HepG2 (cell line): ENCODE measurements around the gene RNASE4. TPM values are rescaled to one million over a fixed set of nuclear protein-coding genes. Genes with fewer than 3 reads are reported as not detected.

Experiments used
- AHR ChIP-seq: IDR thresholded peaks from 2 replicates; pipeline ENCODE4 v1.6.1; 2018; ENCODE audit warnings: missing genetic modification reagents, missing compliant biosample characterization
- FOXA3 ChIP-seq: IDR thresholded peaks from 2 replicates; pipeline ENCODE4 v1.6.1; 2016; ENCODE audit warnings: missing genetic modification reagents, missing compliant biosample characterization
- HOXA3 ChIP-seq: sonication (generic); formaldehyde crosslinking; IDR thresholded peaks from 2 replicates; pipeline ENCODE4 v1.5.0; 2020; ENCODE audit warnings: missing genetic modification reagents
- PHF5A ChIP-seq: IDR thresholded peaks from one replicate; pipeline ENCODE4 v1.6.1; 2018; ENCODE audit warnings: low read depth, missing genetic modification reagents; ENCODE audit not compliant: unreplicated experiment
- SRF ChIP-seq: IDR thresholded peaks from 2 replicates; pipeline ENCODE4 v1.6.1; 2011; ENCODE audit warnings: mild to moderate bottlenecking, low read depth, low read length, moderate library complexity
- TARDBP ChIP-seq: sonication (generic); formaldehyde crosslinking; IDR thresholded peaks from 2 replicates; pipeline ENCODE4 v1.8.0; 2022; ENCODE audit warnings: mild to moderate bottlenecking, missing genetic modification reagents
- ZFP37 ChIP-seq: sonication (generic); formaldehyde crosslinking; IDR thresholded peaks from 2 replicates; pipeline ENCODE4 v1.4.0; 2020; ENCODE audit warnings: missing genetic modification reagents, borderline replicate concordance
- ZNF232 ChIP-seq: sonication (generic); formaldehyde crosslinking; IDR thresholded peaks from 2 replicates; pipeline ENCODE4 v1.4.0; 2020; ENCODE audit warnings: missing genetic modification reagents, borderline replicate concordance
- polyA plus RNA-seq, 8 experiments: library from polyadenylated mRNA; depleted of rRNA in 3 of 8; stranded (reverse) in 7 of 8; unstranded in 1 of 8; fragments of >200 nt; fragmentation: Illumina TruSeq in 4 of 8; extraction: Trizol in 4 of 8; gene quantifications; 2 replicates each; pipeline versions ENCODE4 v1.2.1 to v1.2.3, GENCODE V29; 2011 to 2016; ENCODE audit warnings: low read depth in 4 of 8, missing spikeins in 1 of 8, mixed read lengths in 1 of 8; ENCODE audit not compliant: insufficient read depth in 1 of 8
- total RNA-seq, 5 experiments: library from RNA; depleted of rRNA; stranded (reverse); fragments of >200 nt; fragmentation: Illumina TruSeq; extraction: Trizol; gene quantifications; 2 replicates each; pipeline ENCODE4 v1.2.3, GENCODE V29; 2016; ENCODE audit warnings: low read depth in 1 of 5
- TF ChIP-seq, protein P1 (sequence below): sonication (generic); formaldehyde crosslinking; IDR thresholded peaks from 2 replicates; pipeline ENCODE4 v1.4.0; 2020; ENCODE audit warnings: missing genetic modification reagents
- TF ChIP-seq, protein P2 (sequence below): sonication (generic); formaldehyde crosslinking; conservative IDR thresholded peaks from 2 replicates; pipeline ENCODE4 v1.4.0; 2020; ENCODE audit warnings: mild to moderate bottlenecking, missing genetic modification reagents, moderate library complexity
- TF ChIP-seq, protein P3 (sequence below): sonication (generic); IDR thresholded peaks from 2 replicates; pipeline ENCODE4 v1.6.1; 2016; ENCODE audit warnings: low read depth, borderline replicate concordance
- TF ChIP-seq, protein P4 (sequence below): IDR thresholded peaks from 2 replicates; pipeline ENCODE4 v1.6.1; 2016; ENCODE audit warnings: low read depth, missing genetic modification reagents, missing compliant biosample characterization

The RNASE4 gene
- total and polyA plus RNA-seq, 2 of the 13 experiments (the other 11 are each of a cell fraction or from before 2014, with no cell fraction given), result 109 to 983 TPM

DNA sequence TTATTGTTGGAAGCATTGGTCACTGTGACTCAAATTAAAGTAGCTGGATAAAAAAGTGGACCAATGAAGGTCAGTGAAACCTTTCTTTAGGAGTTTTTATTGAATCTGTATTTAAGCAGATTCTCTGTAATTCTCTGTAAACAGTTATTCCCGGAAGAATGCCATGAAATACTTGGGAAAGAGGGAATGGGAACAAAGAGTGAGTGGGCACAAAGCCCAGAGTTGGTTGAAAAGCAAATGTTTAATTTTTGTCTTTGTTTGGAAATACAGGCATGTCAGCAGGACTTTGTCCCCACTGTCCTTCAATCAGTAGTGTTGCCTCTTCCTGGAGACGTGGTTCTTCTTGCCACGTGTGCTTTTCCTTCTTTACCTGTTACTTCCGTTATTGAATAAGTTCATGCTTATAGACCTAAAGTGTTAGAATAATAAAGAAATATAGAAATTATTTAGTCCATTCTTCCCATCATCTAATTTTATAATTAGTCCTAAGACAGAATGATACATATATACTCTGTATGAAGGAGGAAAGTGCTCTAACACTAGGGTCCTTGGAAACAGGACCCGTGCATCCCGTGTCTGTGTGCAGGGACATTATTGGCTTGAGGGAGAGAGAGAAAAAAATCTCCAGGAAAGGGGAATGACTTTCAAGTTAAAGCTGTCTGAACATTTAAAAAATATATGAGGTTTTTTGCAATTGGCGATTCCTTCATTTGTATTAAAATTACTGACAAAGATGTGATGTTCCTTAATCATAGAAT, 2.2 kb downstream of the RNASE4 start (continued):
- TF ChIP-seq, protein P1, sequence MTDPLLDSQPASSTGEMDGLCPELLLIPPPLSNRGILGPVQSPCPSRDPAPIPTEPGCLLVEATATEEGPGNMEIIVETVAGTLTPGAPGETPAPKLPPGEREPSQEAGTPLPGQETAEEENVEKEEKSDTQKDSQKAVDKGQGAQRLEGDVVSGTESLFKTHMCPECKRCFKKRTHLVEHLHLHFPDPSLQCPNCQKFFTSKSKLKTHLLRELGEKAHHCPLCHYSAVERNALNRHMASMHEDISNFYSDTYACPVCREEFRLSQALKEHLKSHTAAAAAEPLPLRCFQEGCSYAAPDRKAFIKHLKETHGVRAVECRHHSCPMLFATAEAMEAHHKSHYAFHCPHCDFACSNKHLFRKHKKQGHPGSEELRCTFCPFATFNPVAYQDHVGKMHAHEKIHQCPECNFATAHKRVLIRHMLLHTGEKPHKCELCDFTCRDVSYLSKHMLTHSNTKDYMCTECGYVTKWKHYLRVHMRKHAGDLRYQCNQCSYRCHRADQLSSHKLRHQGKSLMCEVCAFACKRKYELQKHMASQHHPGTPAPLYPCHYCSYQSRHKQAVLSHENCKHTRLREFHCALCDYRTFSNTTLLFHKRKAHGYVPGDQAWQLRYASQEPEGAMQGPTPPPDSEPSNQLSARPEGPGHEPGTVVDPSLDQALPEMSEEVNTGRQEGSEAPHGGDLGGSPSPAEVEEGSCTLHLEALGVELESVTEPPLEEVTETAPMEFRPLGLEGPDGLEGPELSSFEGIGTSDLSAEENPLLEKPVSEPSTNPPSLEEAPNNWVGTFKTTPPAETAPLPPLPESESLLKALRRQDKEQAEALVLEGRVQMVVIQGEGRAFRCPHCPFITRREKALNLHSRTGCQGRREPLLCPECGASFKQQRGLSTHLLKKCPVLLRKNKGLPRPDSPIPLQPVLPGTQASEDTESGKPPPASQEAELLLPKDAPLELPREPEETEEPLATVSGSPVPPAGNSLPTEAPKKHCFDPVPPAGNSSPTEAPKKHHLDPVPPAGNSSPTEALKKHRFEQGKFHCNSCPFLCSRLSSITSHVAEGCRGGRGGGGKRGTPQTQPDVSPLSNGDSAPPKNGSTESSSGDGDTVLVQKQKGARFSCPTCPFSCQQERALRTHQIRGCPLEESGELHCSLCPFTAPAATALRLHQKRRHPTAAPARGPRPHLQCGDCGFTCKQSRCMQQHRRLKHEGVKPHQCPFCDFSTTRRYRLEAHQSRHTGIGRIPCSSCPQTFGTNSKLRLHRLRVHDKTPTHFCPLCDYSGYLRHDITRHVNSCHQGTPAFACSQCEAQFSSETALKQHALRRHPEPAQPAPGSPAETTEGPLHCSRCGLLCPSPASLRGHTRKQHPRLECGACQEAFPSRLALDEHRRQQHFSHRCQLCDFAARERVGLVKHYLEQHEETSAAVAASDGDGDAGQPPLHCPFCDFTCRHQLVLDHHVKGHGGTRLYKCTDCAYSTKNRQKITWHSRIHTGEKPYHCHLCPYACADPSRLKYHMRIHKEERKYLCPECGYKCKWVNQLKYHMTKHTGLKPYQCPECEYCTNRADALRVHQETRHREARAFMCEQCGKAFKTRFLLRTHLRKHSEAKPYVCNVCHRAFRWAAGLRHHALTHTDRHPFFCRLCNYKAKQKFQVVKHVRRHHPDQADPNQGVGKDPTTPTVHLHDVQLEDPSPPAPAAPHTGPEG (CRISPR knock-in tag), result 0 out of 2 replicates have a peak, but pooled peaks have one; percentile 47
- TF ChIP-seq, protein P2, sequence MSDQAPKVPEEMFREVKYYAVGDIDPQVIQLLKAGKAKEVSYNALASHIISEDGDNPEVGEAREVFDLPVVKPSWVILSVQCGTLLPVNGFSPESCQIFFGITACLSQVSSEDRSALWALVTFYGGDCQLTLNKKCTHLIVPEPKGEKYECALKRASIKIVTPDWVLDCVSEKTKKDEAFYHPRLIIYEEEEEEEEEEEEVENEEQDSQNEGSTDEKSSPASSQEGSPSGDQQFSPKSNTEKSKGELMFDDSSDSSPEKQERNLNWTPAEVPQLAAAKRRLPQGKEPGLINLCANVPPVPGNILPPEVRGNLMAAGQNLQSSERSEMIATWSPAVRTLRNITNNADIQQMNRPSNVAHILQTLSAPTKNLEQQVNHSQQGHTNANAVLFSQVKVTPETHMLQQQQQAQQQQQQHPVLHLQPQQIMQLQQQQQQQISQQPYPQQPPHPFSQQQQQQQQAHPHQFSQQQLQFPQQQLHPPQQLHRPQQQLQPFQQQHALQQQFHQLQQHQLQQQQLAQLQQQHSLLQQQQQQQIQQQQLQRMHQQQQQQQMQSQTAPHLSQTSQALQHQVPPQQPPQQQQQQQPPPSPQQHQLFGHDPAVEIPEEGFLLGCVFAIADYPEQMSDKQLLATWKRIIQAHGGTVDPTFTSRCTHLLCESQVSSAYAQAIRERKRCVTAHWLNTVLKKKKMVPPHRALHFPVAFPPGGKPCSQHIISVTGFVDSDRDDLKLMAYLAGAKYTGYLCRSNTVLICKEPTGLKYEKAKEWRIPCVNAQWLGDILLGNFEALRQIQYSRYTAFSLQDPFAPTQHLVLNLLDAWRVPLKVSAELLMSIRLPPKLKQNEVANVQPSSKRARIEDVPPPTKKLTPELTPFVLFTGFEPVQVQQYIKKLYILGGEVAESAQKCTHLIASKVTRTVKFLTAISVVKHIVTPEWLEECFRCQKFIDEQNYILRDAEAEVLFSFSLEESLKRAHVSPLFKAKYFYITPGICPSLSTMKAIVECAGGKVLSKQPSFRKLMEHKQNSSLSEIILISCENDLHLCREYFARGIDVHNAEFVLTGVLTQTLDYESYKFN (CRISPR knock-in tag), result peak; percentile 98
- TF ChIP-seq ZFP37 (CRISPR knock-in tag) (no peak), AHR (CRISPR knock-in tag) (no peak; the same call in 1 of the 2 replicates), ZNF232 (CRISPR knock-in tag) (peak; percentile 72; the same call in 1 of the 2 replicates), TARDBP (peak; percentile 78), PHF5A (peak; percentile 89), HOXA3 (CRISPR knock-in tag) (peak; percentile 81), SRF (peak; percentile 41; the same call in 1 of the 2 replicates), FOXA3 (CRISPR knock-in tag) (peak; percentile 96)
- TF ChIP-seq, protein P3, sequence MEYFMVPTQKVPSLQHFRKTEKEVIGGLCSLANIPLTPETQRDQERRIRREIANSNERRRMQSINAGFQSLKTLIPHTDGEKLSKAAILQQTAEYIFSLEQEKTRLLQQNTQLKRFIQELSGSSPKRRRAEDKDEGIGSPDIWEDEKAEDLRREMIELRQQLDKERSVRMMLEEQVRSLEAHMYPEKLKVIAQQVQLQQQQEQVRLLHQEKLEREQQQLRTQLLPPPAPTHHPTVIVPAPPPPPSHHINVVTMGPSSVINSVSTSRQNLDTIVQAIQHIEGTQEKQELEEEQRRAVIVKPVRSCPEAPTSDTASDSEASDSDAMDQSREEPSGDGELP, result peak; percentile 61; the same call in 1 of the 2 replicates
- TF ChIP-seq, protein P4, sequence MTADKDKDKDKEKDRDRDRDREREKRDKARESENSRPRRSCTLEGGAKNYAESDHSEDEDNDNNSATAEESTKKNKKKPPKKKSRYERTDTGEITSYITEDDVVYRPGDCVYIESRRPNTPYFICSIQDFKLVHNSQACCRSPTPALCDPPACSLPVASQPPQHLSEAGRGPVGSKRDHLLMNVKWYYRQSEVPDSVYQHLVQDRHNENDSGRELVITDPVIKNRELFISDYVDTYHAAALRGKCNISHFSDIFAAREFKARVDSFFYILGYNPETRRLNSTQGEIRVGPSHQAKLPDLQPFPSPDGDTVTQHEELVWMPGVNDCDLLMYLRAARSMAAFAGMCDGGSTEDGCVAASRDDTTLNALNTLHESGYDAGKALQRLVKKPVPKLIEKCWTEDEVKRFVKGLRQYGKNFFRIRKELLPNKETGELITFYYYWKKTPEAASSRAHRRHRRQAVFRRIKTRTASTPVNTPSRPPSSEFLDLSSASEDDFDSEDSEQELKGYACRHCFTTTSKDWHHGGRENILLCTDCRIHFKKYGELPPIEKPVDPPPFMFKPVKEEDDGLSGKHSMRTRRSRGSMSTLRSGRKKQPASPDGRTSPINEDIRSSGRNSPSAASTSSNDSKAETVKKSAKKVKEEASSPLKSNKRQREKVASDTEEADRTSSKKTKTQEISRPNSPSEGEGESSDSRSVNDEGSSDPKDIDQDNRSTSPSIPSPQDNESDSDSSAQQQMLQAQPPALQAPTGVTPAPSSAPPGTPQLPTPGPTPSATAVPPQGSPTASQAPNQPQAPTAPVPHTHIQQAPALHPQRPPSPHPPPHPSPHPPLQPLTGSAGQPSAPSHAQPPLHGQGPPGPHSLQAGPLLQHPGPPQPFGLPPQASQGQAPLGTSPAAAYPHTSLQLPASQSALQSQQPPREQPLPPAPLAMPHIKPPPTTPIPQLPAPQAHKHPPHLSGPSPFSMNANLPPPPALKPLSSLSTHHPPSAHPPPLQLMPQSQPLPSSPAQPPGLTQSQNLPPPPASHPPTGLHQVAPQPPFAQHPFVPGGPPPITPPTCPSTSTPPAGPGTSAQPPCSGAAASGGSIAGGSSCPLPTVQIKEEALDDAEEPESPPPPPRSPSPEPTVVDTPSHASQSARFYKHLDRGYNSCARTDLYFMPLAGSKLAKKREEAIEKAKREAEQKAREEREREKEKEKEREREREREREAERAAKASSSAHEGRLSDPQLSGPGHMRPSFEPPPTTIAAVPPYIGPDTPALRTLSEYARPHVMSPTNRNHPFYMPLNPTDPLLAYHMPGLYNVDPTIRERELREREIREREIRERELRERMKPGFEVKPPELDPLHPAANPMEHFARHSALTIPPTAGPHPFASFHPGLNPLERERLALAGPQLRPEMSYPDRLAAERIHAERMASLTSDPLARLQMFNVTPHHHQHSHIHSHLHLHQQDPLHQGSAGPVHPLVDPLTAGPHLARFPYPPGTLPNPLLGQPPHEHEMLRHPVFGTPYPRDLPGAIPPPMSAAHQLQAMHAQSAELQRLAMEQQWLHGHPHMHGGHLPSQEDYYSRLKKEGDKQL, result peak; percentile 61
